Trophoblast cell (in vitro differentiated cells and primary cell): Measurements from ENCODE around the gene DLGAP1.

Source experiments
- DNase-seq, 2 donors: peaks; one replicate each; pipeline ENCODE4 v3.0.0-alpha.2; 2016
- H2AFZ ChIP-seq: 2 replicates; pipeline ENCODE4 v1.6.1; 2013; ENCODE audit warnings: low read length, moderate library complexity, mild to moderate bottlenecking; ENCODE audit not compliant: insufficient read depth, poor library complexity
- H2AK5ac ChIP-seq: 2 replicates; pipeline ENCODE4 v1.6.1; 2013; ENCODE audit warnings: mild to moderate bottlenecking, low read length
- H2BK120ac ChIP-seq: 2 replicates; pipeline ENCODE4 v1.6.1; 2013; ENCODE audit warnings: low read length, mild to moderate bottlenecking, moderate library complexity; ENCODE audit not compliant: insufficient read depth, poor library complexity
- H2BK12ac ChIP-seq: 2 replicates; pipeline ENCODE4 v1.6.1; 2013; ENCODE audit warnings: mild to moderate bottlenecking, low read length, moderate library complexity
- H2BK5ac ChIP-seq: 2 replicates; pipeline ENCODE4 v1.6.1; 2013; ENCODE audit warnings: low read length, low read depth, moderate library complexity, mild to moderate bottlenecking; ENCODE audit not compliant: poor library complexity
- H3K14ac ChIP-seq: 2 replicates; pipeline ENCODE4 v1.6.1; 2013; ENCODE audit warnings: mild to moderate bottlenecking, low read length
- H3K18ac ChIP-seq: 2 replicates; pipeline ENCODE4 v1.6.1; 2013; ENCODE audit warnings: mild to moderate bottlenecking, low read length
- H3K23ac ChIP-seq: 2 replicates; pipeline ENCODE4 v1.6.1; 2013; ENCODE audit warnings: low read length
- H3K27ac ChIP-seq: 2 replicates; pipeline ENCODE4 v1.5.1; 2013; ENCODE audit warnings: low read depth, mild to moderate bottlenecking, inconsistent platforms, low read length, moderate library complexity
- H3K27me3 ChIP-seq: 2 replicates; pipeline ENCODE4 v1.6.1; 2013; ENCODE audit warnings: inconsistent platforms, mild to moderate bottlenecking, low read length, moderate library complexity; ENCODE audit not compliant: insufficient read depth
- H3K36me3 ChIP-seq, 2 experiments: 1 replicate in 1 of 2; 2 replicates in 1 of 2; pipeline ENCODE4 v1.6.1; 2013; ENCODE audit warnings: low read length in 2 of 2, mild to moderate bottlenecking in 2 of 2, moderate library complexity in 1 of 2; ENCODE audit not compliant: insufficient read depth in 2 of 2, control insufficient read depth in 1 of 2
- H3K4ac ChIP-seq: 2 replicates; pipeline ENCODE4 v1.6.1; 2013; ENCODE audit warnings: low read depth, mild to moderate bottlenecking, low read length, moderate library complexity
- H3K4me1 ChIP-seq, 2 experiments: 1 replicate in 1 of 2; 2 replicates in 1 of 2; pipeline ENCODE4 v1.6.1; 2013; ENCODE audit warnings: low read length in 2 of 2, mild to moderate bottlenecking in 2 of 2, moderate library complexity in 1 of 2; ENCODE audit not compliant: insufficient read depth in 2 of 2, control insufficient read depth in 1 of 2
- H3K4me2 ChIP-seq: 2 replicates; pipeline ENCODE4 v1.6.1; 2013; ENCODE audit warnings: inconsistent platforms, mild to moderate bottlenecking, low read length, moderate library complexity
- H3K4me3 ChIP-seq: 2 replicates; pipeline ENCODE4 v1.5.1; 2013; ENCODE audit warnings: mild to moderate bottlenecking, low read depth, low read length, inconsistent platforms
- H3K79me1 ChIP-seq: one replicate; pipeline ENCODE4 v1.6.1; 2013; ENCODE audit warnings: low read length
- H3K79me2 ChIP-seq: 2 replicates; pipeline ENCODE4 v1.6.1; 2013; ENCODE audit warnings: low read length, mild to moderate bottlenecking; ENCODE audit not compliant: control insufficient read depth, insufficient read depth, poor library complexity
- H3K9ac ChIP-seq: 2 replicates; pipeline ENCODE4 v1.6.1; 2013; ENCODE audit warnings: mild to moderate bottlenecking, low read length
- H3K9me3 ChIP-seq: 2 replicates; pipeline ENCODE4 v1.6.1; 2013; ENCODE audit warnings: low read depth, mild to moderate bottlenecking, control low read depth, inconsistent platforms, low read length; ENCODE audit not compliant: insufficient read depth
- H4K12ac ChIP-seq: 2 replicates; pipeline ENCODE4 v1.6.1; 2013; ENCODE audit warnings: low read depth, mild to moderate bottlenecking, low read length, moderate library complexity
- H4K8ac ChIP-seq: 2 replicates; pipeline ENCODE4 v1.6.1; 2013; ENCODE audit warnings: low read depth, mild to moderate bottlenecking, low read length, moderate library complexity
- H4K91ac ChIP-seq: one replicate; pipeline ENCODE4 v1.6.1; 2013; ENCODE audit warnings: low read depth, mild to moderate bottlenecking, low read length, moderate library complexity
- WGBS: extraction: QIAGEN DNeasy Blood & Tissue Kit; methylation state at CpG from one replicate; pipeline ENCODE4 v1.1.7; 2013; ENCODE audit warnings: missing lambda C conversion rate; ENCODE audit not compliant: insufficient read length, insufficient coverage; ENCODE audit errors: extremely low coverage; 5-methylcytosine and 5-hydroxymethylcytosine counted together

Gene DLGAP1

GRCh38 chr18:3924455-3924854 is 530.7 kb downstream of the DLGAP1 start:
- Histone ChIP-seq H3K23ac (no peak overlapping the region), H3K79me1 (no peaks in the 10 kb centered on the region), H3K9me3 (no peaks in the 10 kb centered on the region), H3K14ac (no peak overlapping the region), H3K9ac (no peak overlapping the region), H2AFZ (no peak overlapping the region), H3K4ac (no peak overlapping the region), H2AK5ac (no peak overlapping the region), H2BK12ac (no peak overlapping the region), H3K4me1 (no peaks in the 10 kb centered on the region), H4K12ac (no peak overlapping the region), H3K18ac (no peak overlapping the region), H3K27me3 (no peaks in the 10 kb centered on the region), H3K79me2 (no peaks in the 10 kb centered on the region), H4K91ac (no peak overlapping the region), H3K4me3 (no peak overlapping the region), H3K4me2 (no peak overlapping the region), H2BK120ac (no peak overlapping the region), H4K8ac (no peak overlapping the region), H2BK5ac (no peak overlapping the region), H3K27ac (no peak overlapping the region), H3K36me3 (no peaks in the 10 kb centered on the region)
- no peak for DNase-seq
- WGBS: no CpG with 5 or more reads among the region's 1 CpG

GRCh38 chr18:3923750-3924149 is 531.4 kb downstream of the DLGAP1 start:
- Histone ChIP-seq H3K9ac (no peak overlapping the region), H3K9me3 (no peaks in the 10 kb centered on the region), H3K27me3 (no peaks in the 10 kb centered on the region), H4K8ac (no peak overlapping the region), H3K14ac (no peak overlapping the region), H3K4me3 (no peak overlapping the region), H3K4me1 (no peaks in the 10 kb centered on the region), H3K23ac (no peak overlapping the region), H3K79me2 (no peaks in the 10 kb centered on the region), H3K4ac (no peak overlapping the region), H2BK5ac (no peak overlapping the region), H2BK12ac (no peak overlapping the region), H4K91ac (no peak overlapping the region), H3K36me3 (no peaks in the 10 kb centered on the region), H3K18ac (no peak overlapping the region), H4K12ac (no peak overlapping the region), H3K27ac (no peak overlapping the region), H3K4me2 (no peak overlapping the region), H2AK5ac (no peak overlapping the region), H2BK120ac (no peak overlapping the region), H3K79me1 (no peaks in the 10 kb centered on the region), H2AFZ (no peak overlapping the region)
- WGBS: no CpG with 5 or more reads among the region's 2 CpGs
- DNase-seq: peak; percentile 8 to 35

GRCh38 chr18:3921826-3922225 is 533.3 kb downstream of the DLGAP1 start:
- Histone ChIP-seq H3K4me2 (no peak overlapping the region), H3K27ac (no peak overlapping the region), H2BK120ac (no peak overlapping the region), H3K9ac (no peak overlapping the region), H3K79me1 (no peaks in the 10 kb centered on the region), H3K79me2 (no peaks in the 10 kb centered on the region), H4K8ac (no peak overlapping the region), H3K9me3 (no peaks in the 10 kb centered on the region), H4K12ac (no peak overlapping the region), H3K4me1 (no peaks in the 10 kb centered on the region), H3K4me3 (no peak overlapping the region), H3K4ac (no peak overlapping the region), H3K18ac (no peak overlapping the region), H3K23ac (no peak overlapping the region), H3K27me3 (no peaks in the 10 kb centered on the region), H2BK12ac (no peak overlapping the region), H3K14ac (no peak overlapping the region), H2AK5ac (no peak overlapping the region), H3K36me3 (no peaks in the 10 kb centered on the region), H4K91ac (no peak overlapping the region), H2AFZ (no peak overlapping the region), H2BK5ac (no peak overlapping the region)
- no peak for DNase-seq
- no CpG with 5 or more reads among the region's 3 CpGs for WGBS

GRCh38 chr18:3920832-3921231 is 534.3 kb downstream of the DLGAP1 start:
- no CpG with 5 or more reads among the region's 2 CpGs for WGBS
- no peak overlapping the region for H2AK5ac ChIP-seq

More at GRCh38 chr18:3920832-3921231, 534.3 kb downstream of the DLGAP1 start:
- Histone ChIP-seq H3K9me3 (no peaks in the 10 kb centered on the region), H3K23ac (no peak overlapping the region), H3K4ac (no peak overlapping the region), H2BK12ac (no peak overlapping the region), H2AFZ (no peak overlapping the region), H3K36me3 (no peaks in the 10 kb centered on the region), H3K4me1 (no peaks in the 10 kb centered on the region), H4K91ac (no peak overlapping the region), H3K4me2 (no peak overlapping the region), H3K9ac (no peak overlapping the region), H2BK5ac (no peak overlapping the region), H3K14ac (no peak overlapping the region), H3K18ac (no peak overlapping the region), H3K27ac (no peak overlapping the region), H4K12ac (no peak overlapping the region), H2BK120ac (no peak overlapping the region), H3K4me3 (no peak overlapping the region), H4K8ac (no peak overlapping the region), H3K79me2 (no peaks in the 10 kb centered on the region), H3K27me3 (no peaks in the 10 kb centered on the region), H3K79me1 (no peaks in the 10 kb centered on the region)
- no peak for DNase-seq
